Prostate gland (tissue), 2 donors: Measurements from ENCODE around the gene RAB18.

Source experiments
- CTCF ChIP-seq, 4 experiments: fragments of 200-600 bp in 2 of 4; fragments of 450-650 bp in 2 of 4; sonication (generic) in 2 of 4; IDR thresholded peaks; 1 replicate in 3 of 4; 2 replicates in 1 of 4; pipeline ENCODE4 v1.5.1; 2016 to 2019; ENCODE audit warnings: antibody characterized with exemption in 4 of 4, mild to moderate bottlenecking in 2 of 4, moderate library complexity in 2 of 4
- POLR2A ChIP-seq: fragments of 450-650 bp; IDR thresholded peaks from one replicate; pipeline ENCODE4 v1.6.1; 2016; ENCODE audit warnings: antibody characterized with exemption, mild to moderate bottlenecking
- POLR2AphosphoS5 ChIP-seq: sonication (generic); formaldehyde crosslinking; IDR thresholded peaks from one replicate; pipeline ENCODE4 v1.6.1; 2017; ENCODE audit warnings: antibody characterized with exemption

- TF ChIP-seq CTCF (IDR thresholded peaks at IDR 0.05) (no peak), POLR2A (no peak), POLR2AphosphoS5 (no peak)
These were observed 33.2 kb upstream of the RAB18 start for GRCh38 chr10:27470885-27471284.
